Endothelial cell of umbilical vein (primary cell): ENCODE results near the gene SLC66A2. TPM values are rescaled to one million over a fixed set of nuclear protein-coding genes. Genes with fewer than 3 reads are reported as not detected.
"Not testable (repeated sequence)": the region's sequence is repeated elsewhere in the genome, so short reads cannot be mapped to it uniquely, and the experiment has no call there.

ENCODE experiments used
- BruUV-seq: library from RNA; stranded (reverse); fragments of 400-500 nt; replicated peaks from 2 replicates; lab custom pipeline; 2021; lab: Mats Ljungman, UMichigan
- CTCF ChIA-PET: fragments of 300-600, 350-600 bp; sonication (Branson Sonifier 250); formaldehyde crosslinking; loops from one replicate; lab custom pipeline; 2021; ENCODE audit warnings: antibody characterized with exemption, inconsistent platforms; lab: Charles Lee
- POLR2A ChIA-PET: fragments of 300-600, 350-600 bp; sonication (Branson Sonifier 250); formaldehyde crosslinking; loops from one replicate; lab custom pipeline; 2021; ENCODE audit warnings: antibody characterized with exemption, inconsistent platforms; lab: Charles Lee
- DNase-seq: peaks from one replicate; pipeline ENCODE4 v3.0.0-alpha.2; 2011; ENCODE audit warnings: low read depth, low spot score
- FAIRE-seq: peaks from 2 replicates; lab custom pipeline; 2011; peaks lifted over from hg19 to GRCh38; lab: Jason Lieb, UNC
- H2AFZ ChIP-seq: 2 replicates; pipeline ENCODE4 v1.6.0; 2012; ENCODE audit warnings: low read depth, low read length, control low read depth, inconsistent platforms
- H3K27ac ChIP-seq: 2 replicates; pipeline ENCODE4 v1.5.1; 2011; ENCODE audit warnings: low read depth, mild to moderate bottlenecking, control low read depth, low read length, moderate library complexity; ENCODE audit not compliant: insufficient read depth
- H3K27me3 ChIP-seq, 2 experiments: 2 replicates each; pipeline versions ENCODE4 v1.6.0 to v1.6.1; 2011; ENCODE audit warnings: low read length in 2 of 2, mixed read lengths in 1 of 2; ENCODE audit not compliant: control insufficient read depth in 2 of 2, insufficient read depth in 2 of 2
- H3K36me3 ChIP-seq, 2 experiments: 2 replicates in 1 of 2; 3 replicates in 1 of 2; pipeline ENCODE4 v1.5.1; 2011; ENCODE audit warnings: low read length in 2 of 2, mild to moderate bottlenecking in 1 of 2, moderate library complexity in 1 of 2; ENCODE audit not compliant: control insufficient read depth in 2 of 2, insufficient read depth in 2 of 2; ENCODE audit errors: extremely low read depth in 1 of 2
- H3K4me1 ChIP-seq: 3 replicates; pipeline ENCODE4 v1.5.1; 2011; ENCODE audit warnings: mild to moderate bottlenecking, low read length; ENCODE audit not compliant: control insufficient read depth, insufficient read depth; ENCODE audit errors: extremely low read depth
- H3K4me2 ChIP-seq: 2 replicates; pipeline ENCODE4 v1.6.1; 2011; ENCODE audit warnings: low read length, control low read depth, mixed read lengths; ENCODE audit not compliant: insufficient read depth
- H3K4me3 ChIP-seq, 3 experiments: fragments of 200-600 bp in 1 of 3; sonication (generic), shearing (Covaris generic) in 1 of 3; replicated peaks in 1 of 3; 2 replicates each; pipeline ENCODE4 v1.5.1; 2011 to 2016; ENCODE audit warnings: control low read depth in 3 of 3, low read length in 3 of 3, mild to moderate bottlenecking in 2 of 3, inconsistent platforms in 1 of 3, low read depth in 1 of 3, moderate library complexity in 1 of 3; ENCODE audit not compliant: insufficient read depth in 1 of 3
- H3K79me2 ChIP-seq: 2 replicates; pipeline ENCODE4 v1.6.0; 2012; ENCODE audit warnings: low read length, inconsistent platforms; ENCODE audit not compliant: control insufficient read depth, insufficient read depth
- H3K9ac ChIP-seq: replicated peaks from 2 replicates; pipeline ENCODE3; 2011; ENCODE audit warnings: low read length, control low read depth; ENCODE audit not compliant: insufficient read depth; ENCODE audit errors: extremely low read depth
- H3K9me1 ChIP-seq: replicated peaks from 3 replicates; pipeline ENCODE4 v1.6.0; 2011; ENCODE audit warnings: mild to moderate bottlenecking, low read length; ENCODE audit not compliant: control insufficient read depth, insufficient read depth; ENCODE audit errors: extremely low read depth
- H3K9me3 ChIP-seq: replicated peaks from 2 replicates; pipeline ENCODE4 v1.5.1; 2012; ENCODE audit warnings: low read length, inconsistent platforms; ENCODE audit not compliant: control insufficient read depth, insufficient read depth
- H4K20me1 ChIP-seq: replicated peaks from 2 replicates; pipeline ENCODE3; 2011; ENCODE audit warnings: mild to moderate bottlenecking, low read length; ENCODE audit not compliant: control insufficient read depth, insufficient read depth; ENCODE audit errors: extremely low read depth
- EZH2 ChIP-seq: IDR thresholded peaks from 2 replicates; pipeline ENCODE4 v1.6.1; 2012; ENCODE audit warnings: borderline replicate concordance, low read depth, mild to moderate bottlenecking, moderate library complexity, low read length, inconsistent platforms; ENCODE audit not compliant: severe bottlenecking
- FOS ChIP-seq: IDR thresholded peaks from 2 replicates; pipeline ENCODE4 v1.6.1; 2011; ENCODE audit warnings: mild to moderate bottlenecking, low read length, moderate library complexity, borderline replicate concordance; ENCODE audit not compliant: insufficient read depth
- GATA2 ChIP-seq: IDR thresholded peaks from 2 replicates; pipeline ENCODE4 v1.7.0; 2011; ENCODE audit warnings: low read depth, mild to moderate bottlenecking, moderate library complexity, mixed read lengths, low read length; ENCODE audit not compliant: insufficient read length, insufficient read depth
- JUN ChIP-seq: IDR thresholded peaks from 2 replicates; pipeline ENCODE4 v1.6.1; 2011; ENCODE audit warnings: borderline replicate concordance, low read depth; ENCODE audit not compliant: insufficient read length, insufficient read depth
- MYC ChIP-seq: IDR thresholded peaks from one replicate; pipeline ENCODE4 v1.6.1; 2011; ENCODE audit warnings: mild to moderate bottlenecking, low read depth, low read length
- POLR2A ChIP-seq: IDR thresholded peaks from 2 replicates; pipeline ENCODE4 v1.6.1; 2012; ENCODE audit warnings: low read depth, mild to moderate bottlenecking, control low read depth, low read length
- POLR2AphosphoS5 ChIP-seq: IDR thresholded peaks from 2 replicates; pipeline ENCODE4 v1.6.1; 2012; ENCODE audit warnings: low read depth, mild to moderate bottlenecking, control low read depth, low read length, moderate library complexity; ENCODE audit not compliant: insufficient read depth
- dilution Hi-C: fragments of 300-500 bp; cut with MboI; formaldehyde crosslinking; loops from one replicate; pipeline ENCODE4 v1.15.0; 2019; ENCODE audit warnings: low sequenced_read_pairs; ENCODE audit not compliant: extremely low pct_ligation_motif_present
- intact Hi-C: fragments of 100-400 bp; cut with micrococcal nuclease; formaldehyde crosslinking; loops from one replicate; pipeline ENCODE4 v1.10.0; 2022
- polyA plus RNA-seq, 4 experiments: library from polyadenylated mRNA; depleted of rRNA in 3 of 4; stranded (reverse) in 3 of 4; unstranded in 1 of 4; fragments of >200 nt; gene quantifications; 2 replicates each; pipeline versions ENCODE4 v1.2.1 to v1.2.3, GENCODE V29; 2011 to 2012; ENCODE audit warnings: missing spikeins in 1 of 4
- total RNA-seq: library from RNA; stranded (reverse); gene quantifications from 2 replicates; pipeline ENCODE4 v1.2.3, GENCODE V29; 2021
- TF ChIP-seq, protein P1 (sequence below), 2 donors: IDR thresholded peaks; 1 replicate in 1 of 2; 2 replicates in 1 of 2; pipeline ENCODE4 v1.5.1; 2011; ENCODE audit warnings: low read length in 2 of 2, mild to moderate bottlenecking in 2 of 2, moderate library complexity in 2 of 2, control low read depth in 1 of 2, inconsistent platforms in 1 of 2, low read depth in 1 of 2; ENCODE audit not compliant: insufficient read depth in 1 of 2; ENCODE audit errors: extremely low read depth in 1 of 2
- TF ChIP-seq, protein P2 (sequence below): IDR thresholded peaks from 2 replicates; pipeline ENCODE4 v1.6.1; 2011; ENCODE audit not compliant: insufficient read depth, insufficient read length

Gene SLC66A2
- total and polyA plus RNA-seq, 2 donors (not counting 3 experiments of a cell fraction or from before 2014, with no cell fraction given), result 32.5 to 37.1 TPM

DNA sequence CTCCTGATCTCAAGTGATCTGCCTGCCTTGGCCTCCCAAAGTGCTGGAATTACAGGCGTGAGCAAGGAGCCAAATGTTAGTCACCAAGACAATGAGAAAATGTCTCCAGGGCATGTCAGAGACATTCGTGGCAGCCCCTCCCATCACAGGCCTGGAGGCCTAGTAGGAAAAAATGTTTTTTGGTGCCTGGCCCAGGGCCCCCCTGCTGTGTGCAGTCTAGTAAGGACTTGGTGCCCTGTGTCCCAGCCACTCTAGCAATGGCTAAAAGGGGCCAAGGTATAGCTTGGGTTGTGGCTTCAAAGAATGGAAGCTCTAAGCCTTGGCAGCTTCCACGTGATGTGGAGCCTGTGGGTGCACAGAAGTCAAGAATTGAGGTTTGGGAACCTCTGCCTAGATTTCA is 49.4 kb upstream of the SLC66A2 start:
- H3K4me3 ChIP-seq, result no peak overlapping the region
- dilution Hi-C loops (no loop called here), intact Hi-C loops (no loop called here)
- H3K9me3 ChIP-seq, result no peaks in the 10 kb centered on the region
- H3K4me1 ChIP-seq, result no peaks in the 10 kb centered on the region
- DNase-seq, result no peak
- no TSS peak for BruUV-seq
- H3K9me1 ChIP-seq, result no peaks in the 10 kb centered on the region
- H3K9ac ChIP-seq, result no peak overlapping the region
- ChIA-PET CTCF (no interaction called here), POLR2A (no interaction called here)
- H2AFZ ChIP-seq, result no peak overlapping the region
- H3K4me2 ChIP-seq, result no peak overlapping the region
- TF ChIP-seq, protein P1, sequence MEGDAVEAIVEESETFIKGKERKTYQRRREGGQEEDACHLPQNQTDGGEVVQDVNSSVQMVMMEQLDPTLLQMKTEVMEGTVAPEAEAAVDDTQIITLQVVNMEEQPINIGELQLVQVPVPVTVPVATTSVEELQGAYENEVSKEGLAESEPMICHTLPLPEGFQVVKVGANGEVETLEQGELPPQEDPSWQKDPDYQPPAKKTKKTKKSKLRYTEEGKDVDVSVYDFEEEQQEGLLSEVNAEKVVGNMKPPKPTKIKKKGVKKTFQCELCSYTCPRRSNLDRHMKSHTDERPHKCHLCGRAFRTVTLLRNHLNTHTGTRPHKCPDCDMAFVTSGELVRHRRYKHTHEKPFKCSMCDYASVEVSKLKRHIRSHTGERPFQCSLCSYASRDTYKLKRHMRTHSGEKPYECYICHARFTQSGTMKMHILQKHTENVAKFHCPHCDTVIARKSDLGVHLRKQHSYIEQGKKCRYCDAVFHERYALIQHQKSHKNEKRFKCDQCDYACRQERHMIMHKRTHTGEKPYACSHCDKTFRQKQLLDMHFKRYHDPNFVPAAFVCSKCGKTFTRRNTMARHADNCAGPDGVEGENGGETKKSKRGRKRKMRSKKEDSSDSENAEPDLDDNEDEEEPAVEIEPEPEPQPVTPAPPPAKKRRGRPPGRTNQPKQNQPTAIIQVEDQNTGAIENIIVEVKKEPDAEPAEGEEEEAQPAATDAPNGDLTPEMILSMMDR (IDR thresholded peaks at IDR 0.05; ENCODE audit: extremely low read depth in 1 of 2, insufficient read depth in 1 of 2, low read depth in 1 of 2, low read length in 2 of 2), result no peak
- TF ChIP-seq, protein P2, sequence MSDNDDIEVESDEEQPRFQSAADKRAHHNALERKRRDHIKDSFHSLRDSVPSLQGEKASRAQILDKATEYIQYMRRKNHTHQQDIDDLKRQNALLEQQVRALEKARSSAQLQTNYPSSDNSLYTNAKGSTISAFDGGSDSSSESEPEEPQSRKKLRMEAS, result no peak
- TF ChIP-seq JUN, result no peak
- no peak for TF ChIP-seq MYC
- no peak for TF ChIP-seq POLR2AphosphoS5
- no peak for TF ChIP-seq POLR2A
- no peak for TF ChIP-seq EZH2
- no peak for TF ChIP-seq GATA2
- no peak for TF ChIP-seq FOS
- H4K20me1 ChIP-seq, result no peaks in the 10 kb centered on the region
- H3K27me3 ChIP-seq, result no peaks in the 10 kb centered on the region
- no peaks in the 10 kb centered on the region for H3K79me2 ChIP-seq
- H3K27ac ChIP-seq, result no peak overlapping the region
- no peaks in the 10 kb centered on the region for H3K36me3 ChIP-seq
- no peak for FAIRE-seq

DNA sequence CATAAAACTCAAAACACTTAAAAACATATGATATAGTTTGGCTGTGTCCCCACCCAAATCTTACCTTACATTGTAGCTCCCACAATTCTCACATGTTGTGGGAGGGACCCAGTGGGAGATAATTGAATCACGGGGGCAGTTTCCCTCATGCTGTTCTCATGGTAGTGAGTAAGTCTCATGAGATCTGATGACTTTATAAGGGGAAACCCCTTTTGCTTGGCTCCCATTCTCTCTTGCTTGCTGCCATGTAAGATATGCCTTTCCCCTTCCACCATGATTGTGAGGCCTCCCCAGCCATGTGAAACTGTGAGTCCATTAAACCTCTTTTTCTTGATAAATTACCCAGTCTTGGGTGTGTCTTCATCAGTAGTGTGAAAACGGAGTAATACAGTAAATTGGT is 48.2 kb upstream of the SLC66A2 start:
- H3K36me3 ChIP-seq, H3K27ac ChIP-seq, H3K79me2 ChIP-seq, POLR2A ChIA-PET, H3K4me3 ChIP-seq, CTCF ChIA-PET, intact Hi-C loops, FAIRE-seq, H3K9me3 ChIP-seq, BruUV-seq, H2AFZ ChIP-seq, H3K4me2 ChIP-seq, H3K4me1 ChIP-seq, H4K20me1 ChIP-seq, H3K9me1 ChIP-seq, H3K27me3 ChIP-seq, H3K9ac ChIP-seq, DNase-seq, dilution Hi-C loops: not testable (repeated sequence)
